K562 (cell line): ENCODE measurements around the gene TBC1D7. TPM values are rescaled to one million over a fixed set of nuclear protein-coding genes. Genes with fewer than 3 reads are reported as not detected.

Experiments
- ASH1L ChIP-seq: fragments of 450-650 bp; IDR thresholded peaks from 2 replicates; pipeline ENCODE4 v1.6.1; 2018; ENCODE audit warnings: borderline replicate concordance, mild to moderate bottlenecking, low read depth; ENCODE audit not compliant: partially characterized antibody
- BRF1 ChIP-seq: IDR thresholded peaks from 3 replicates; pipeline ENCODE4 v1.6.1; 2011; ENCODE audit warnings: borderline replicate concordance, mild to moderate bottlenecking; ENCODE audit not compliant: insufficient read length; ENCODE audit errors: extremely low read depth
- CBFA2T3 ChIP-seq: fragments of 450-650 bp; IDR thresholded peaks from 2 replicates; pipeline ENCODE4 v1.6.1; 2017
- CBX5 ChIP-seq: IDR thresholded peaks from 2 replicates; pipeline ENCODE4 v1.6.1; 2014; ENCODE audit warnings: low read depth, borderline replicate concordance
- E2F8 ChIP-seq: fragments of 450-650 bp; IDR thresholded peaks from 2 replicates; pipeline ENCODE4 v1.7.1; 2018; ENCODE audit warnings: mild to moderate bottlenecking, low read depth; ENCODE audit not compliant: partially characterized antibody
- HNRNPH1 ChIP-seq: fragments of 200-400 bp; formaldehyde crosslinking; optimal IDR thresholded peaks from 2 replicates; pipeline ENCODE3; 2017; ENCODE audit warnings: low read depth, mild to moderate bottlenecking, low read length, moderate library complexity
- KLF16 ChIP-seq: IDR thresholded peaks from 2 replicates; pipeline ENCODE4 v1.6.1; 2016; ENCODE audit warnings: antibody characterized with exemption
- MTF1 ChIP-seq: fragments of 250-450 bp; sonication (Bioruptor Pico); IDR thresholded peaks from 2 replicates; pipeline ENCODE4 v1.9.0; 2021; ENCODE audit warnings: moderate library complexity, mild to moderate bottlenecking, inconsistent platforms, borderline replicate concordance
- SP1 ChIP-seq: sonication (generic); formaldehyde crosslinking; IDR thresholded peaks from 2 replicates; pipeline ENCODE4 v1.8.1; 2022; ENCODE audit warnings: mild to moderate bottlenecking, missing genetic modification reagents
- SUPT5H ChIP-seq: fragments of 450-650 bp; IDR thresholded peaks from 2 replicates; pipeline ENCODE4 v1.6.1; 2016
- ZNF165 ChIP-seq: fragments of 250-450 bp; sonication (Bioruptor Pico); IDR thresholded peaks from 2 replicates; pipeline ENCODE4 v1.4.0; 2020; ENCODE audit warnings: borderline replicate concordance
- ZNF197 ChIP-seq: fragments of 200-800 bp; sonication (Bioruptor generic); IDR thresholded peaks from 2 replicates; pipeline ENCODE4 v1.6.1; 2016; ENCODE audit warnings: low read depth, missing genetic modification characterization, missing compliant biosample characterization
- polyA plus RNA-seq, 8 experiments: library from polyadenylated mRNA; depleted of rRNA in 4 of 8; stranded (reverse) in 5 of 8; unstranded in 3 of 8; fragments of >200 nt; fragmentation: Nextera tagmentation in 2 of 8; fragmentation: Illumina TruSeq in 1 of 8; extraction: Ambion mirVana in 2 of 8; extraction: Trizol in 1 of 8; gene quantifications; 2 replicates each; pipeline versions ENCODE4 v1.2.1 to v1.2.3, GENCODE V29; 2011 to 2014; ENCODE audit warnings: inconsistent platforms in 1 of 8, missing spikeins in 1 of 8
- total RNA-seq, 7 experiments: library from RNA; depleted of rRNA in 6 of 7; stranded (reverse); fragments of >200 nt in 6 of 7; fragmentation: Illumina TruSeq in 2 of 7; extraction: Trizol in 2 of 7; gene quantifications; 2 replicates each; pipeline versions ENCODE4 v1.2.1 to v1.2.3, GENCODE V29; 2011 to 2021; ENCODE audit warnings: low replicate concordance in 1 of 7
- TF ChIP-seq, protein P1 (sequence below): fragments of 450-650 bp; conservative IDR thresholded peaks from 2 replicates; pipeline ENCODE4 v1.6.1; 2016; ENCODE audit warnings: missing genetic modification characterization, low read depth, mild to moderate bottlenecking, missing compliant biosample characterization, moderate library complexity
- TF ChIP-seq, protein P2 (sequence below): fragments of 250-450 bp; sonication (Bioruptor Pico); IDR thresholded peaks from 2 replicates; pipeline ENCODE4 v1.5.0; 2020; ENCODE audit warnings: mild to moderate bottlenecking, borderline replicate concordance
- TF ChIP-seq, protein P3 (sequence below): fragments of 450-650 bp; IDR thresholded peaks from 2 replicates; pipeline ENCODE4 v1.6.1; 2014; ENCODE audit warnings: low read depth, mild to moderate bottlenecking, moderate library complexity, borderline replicate concordance
- TF ChIP-seq, protein P4 (sequence below): conservative IDR thresholded peaks from 2 replicates; pipeline ENCODE4 v1.6.1; 2011; ENCODE audit warnings: low read depth, mild to moderate bottlenecking, low read length; ENCODE audit not compliant: control insufficient read depth

The TBC1D7 gene
- total and polyA plus RNA-seq, 9 of the 15 experiments (the other 6 are each of a cell fraction or from before 2014, with no cell fraction given) = 49.4 to 107 (median 61.1) TPM

DNA sequence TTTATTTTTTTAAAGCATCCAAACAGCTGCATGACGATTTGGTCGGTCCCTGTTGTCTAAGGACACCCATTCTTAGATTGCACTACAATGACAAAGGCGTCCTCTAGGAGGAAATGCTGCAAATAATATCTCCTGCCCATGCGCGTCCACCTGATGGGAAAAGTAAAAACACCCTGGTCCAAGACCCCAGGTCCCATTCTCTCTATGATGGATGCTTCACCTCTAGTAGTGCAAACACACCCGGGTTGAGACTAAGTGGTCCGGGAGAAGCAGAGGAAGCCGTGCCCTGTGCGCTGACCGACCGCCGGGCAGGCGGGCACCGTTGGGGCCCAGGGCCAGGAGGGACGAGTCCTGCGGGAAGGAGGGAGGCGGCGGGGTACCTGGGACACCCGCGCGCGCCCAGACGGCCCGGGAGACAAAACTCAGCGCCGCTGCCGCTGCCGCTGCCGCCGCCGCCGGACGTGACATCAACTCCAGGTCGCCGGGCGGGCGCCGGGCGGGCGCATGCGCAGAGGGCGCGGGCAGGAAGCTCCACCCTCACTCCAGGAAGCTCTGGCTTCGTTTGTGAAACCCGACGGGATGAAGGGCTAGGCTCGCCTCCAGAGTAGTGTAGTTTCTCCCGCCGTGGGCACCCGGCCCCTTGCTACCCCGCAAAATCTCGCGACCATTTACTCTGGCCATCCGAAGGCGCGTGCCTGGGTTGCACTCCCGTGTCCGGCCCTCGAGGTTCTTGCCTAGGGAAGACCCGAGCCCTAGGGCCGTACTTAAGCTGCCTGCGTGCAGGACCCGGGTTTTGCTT, at the start of gene TBC1D7 (continued):
- TF ChIP-seq E2F8 (no peak), ZNF197 (CRISPR knock-in tag) (no peak), KLF16 (no peak), SUPT5H (peak; percentile 90), SP1 (CRISPR knock-in tag) (peak; percentile 54), ZNF165 (CRISPR knock-in tag) (no peak), ASH1L (no peak), CBFA2T3 (peak; percentile 8; the same call in 1 of the 2 replicates), CBX5 (no peak), MTF1 (no peak), HNRNPH1 (no peak), BRF1 (no peak)
- TF ChIP-seq, protein P1, sequence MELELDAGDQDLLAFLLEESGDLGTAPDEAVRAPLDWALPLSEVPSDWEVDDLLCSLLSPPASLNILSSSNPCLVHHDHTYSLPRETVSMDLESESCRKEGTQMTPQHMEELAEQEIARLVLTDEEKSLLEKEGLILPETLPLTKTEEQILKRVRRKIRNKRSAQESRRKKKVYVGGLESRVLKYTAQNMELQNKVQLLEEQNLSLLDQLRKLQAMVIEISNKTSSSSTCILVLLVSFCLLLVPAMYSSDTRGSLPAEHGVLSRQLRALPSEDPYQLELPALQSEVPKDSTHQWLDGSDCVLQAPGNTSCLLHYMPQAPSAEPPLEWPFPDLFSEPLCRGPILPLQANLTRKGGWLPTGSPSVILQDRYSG (tag) = no peak
- TF ChIP-seq, protein P2, sequence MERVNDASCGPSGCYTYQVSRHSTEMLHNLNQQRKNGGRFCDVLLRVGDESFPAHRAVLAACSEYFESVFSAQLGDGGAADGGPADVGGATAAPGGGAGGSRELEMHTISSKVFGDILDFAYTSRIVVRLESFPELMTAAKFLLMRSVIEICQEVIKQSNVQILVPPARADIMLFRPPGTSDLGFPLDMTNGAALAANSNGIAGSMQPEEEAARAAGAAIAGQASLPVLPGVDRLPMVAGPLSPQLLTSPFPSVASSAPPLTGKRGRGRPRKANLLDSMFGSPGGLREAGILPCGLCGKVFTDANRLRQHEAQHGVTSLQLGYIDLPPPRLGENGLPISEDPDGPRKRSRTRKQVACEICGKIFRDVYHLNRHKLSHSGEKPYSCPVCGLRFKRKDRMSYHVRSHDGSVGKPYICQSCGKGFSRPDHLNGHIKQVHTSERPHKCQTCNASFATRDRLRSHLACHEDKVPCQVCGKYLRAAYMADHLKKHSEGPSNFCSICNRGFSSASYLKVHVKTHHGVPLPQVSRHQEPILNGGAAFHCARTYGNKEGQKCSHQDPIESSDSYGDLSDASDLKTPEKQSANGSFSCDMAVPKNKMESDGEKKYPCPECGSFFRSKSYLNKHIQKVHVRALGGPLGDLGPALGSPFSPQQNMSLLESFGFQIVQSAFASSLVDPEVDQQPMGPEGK = no peak
- TF ChIP-seq, protein P3, sequence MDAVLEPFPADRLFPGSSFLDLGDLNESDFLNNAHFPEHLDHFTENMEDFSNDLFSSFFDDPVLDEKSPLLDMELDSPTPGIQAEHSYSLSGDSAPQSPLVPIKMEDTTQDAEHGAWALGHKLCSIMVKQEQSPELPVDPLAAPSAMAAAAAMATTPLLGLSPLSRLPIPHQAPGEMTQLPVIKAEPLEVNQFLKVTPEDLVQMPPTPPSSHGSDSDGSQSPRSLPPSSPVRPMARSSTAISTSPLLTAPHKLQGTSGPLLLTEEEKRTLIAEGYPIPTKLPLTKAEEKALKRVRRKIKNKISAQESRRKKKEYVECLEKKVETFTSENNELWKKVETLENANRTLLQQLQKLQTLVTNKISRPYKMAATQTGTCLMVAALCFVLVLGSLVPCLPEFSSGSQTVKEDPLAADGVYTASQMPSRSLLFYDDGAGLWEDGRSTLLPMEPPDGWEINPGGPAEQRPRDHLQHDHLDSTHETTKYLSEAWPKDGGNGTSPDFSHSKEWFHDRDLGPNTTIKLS = no peak
- TF ChIP-seq, protein P4, sequence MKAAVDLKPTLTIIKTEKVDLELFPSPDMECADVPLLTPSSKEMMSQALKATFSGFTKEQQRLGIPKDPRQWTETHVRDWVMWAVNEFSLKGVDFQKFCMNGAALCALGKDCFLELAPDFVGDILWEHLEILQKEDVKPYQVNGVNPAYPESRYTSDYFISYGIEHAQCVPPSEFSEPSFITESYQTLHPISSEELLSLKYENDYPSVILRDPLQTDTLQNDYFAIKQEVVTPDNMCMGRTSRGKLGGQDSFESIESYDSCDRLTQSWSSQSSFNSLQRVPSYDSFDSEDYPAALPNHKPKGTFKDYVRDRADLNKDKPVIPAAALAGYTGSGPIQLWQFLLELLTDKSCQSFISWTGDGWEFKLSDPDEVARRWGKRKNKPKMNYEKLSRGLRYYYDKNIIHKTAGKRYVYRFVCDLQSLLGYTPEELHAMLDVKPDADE = peak; percentile 50; the same call in 1 of the 2 replicates
